ENCODE measurements around the gene THSD7B. TPM values are rescaled to one million over a fixed set of nuclear protein-coding genes. Genes with fewer than 3 reads are reported as not detected.

THSD7B gene
- total RNA-seq, 1 donor from 2014 or later = 0.14 TPM

GRCh38 chr2:137115795-137116089 lies 350.4 kb downstream of the THSD7B start:
- no peak for TF ChIP-seq CTCF (IDR thresholded peaks at IDR 0.05)
- no peaks in the 10 kb centered on the region for H3K36me3 ChIP-seq
- no peak overlapping the region for H3K27ac ChIP-seq
- no peaks in the 10 kb centered on the region for H3K4me1 ChIP-seq
- no peak overlapping the region for H3K4me3 ChIP-seq
- no peaks in the 10 kb centered on the region for H3K27me3 ChIP-seq
- H3K9me3 ChIP-seq = no peaks in the 10 kb centered on the region
- intact Hi-C loops (cut with DNase I) = no loop called here
- ATAC-seq = no peak
- no peak for DNase-seq

GRCh38 chr2:137117385-137117784 lies 352.0 kb downstream of the THSD7B start:
- H3K4me1 ChIP-seq = no peaks in the 10 kb centered on the region
- H3K9me3 ChIP-seq = no peaks in the 10 kb centered on the region
- no peaks in the 10 kb centered on the region for H3K27me3 ChIP-seq
- DNase-seq (no peak), ATAC-seq (no peak)
- intact Hi-C loops (cut with DNase I) = no loop called here
- H3K4me3 ChIP-seq = no peak overlapping the region
- no peaks in the 10 kb centered on the region for H3K36me3 ChIP-seq
- no peak for TF ChIP-seq CTCF (IDR thresholded peaks at IDR 0.05)
- no peak overlapping the region for H3K27ac ChIP-seq

- Histone ChIP-seq H3K27me3 (no peaks in the 10 kb centered on the region), H3K27ac (no peak overlapping the region), H3K4me3 (no peak overlapping the region), H3K9me3 (no peaks in the 10 kb centered on the region), H3K36me3 (no peaks in the 10 kb centered on the region), H3K4me1 (no peaks in the 10 kb centered on the region)
- DNase-seq = no peak
- intact Hi-C loops (cut with DNase I) = no loop called here
- no peak for ATAC-seq
- TF ChIP-seq CTCF (IDR thresholded peaks at IDR 0.05) = no peak
These were observed 352.8 kb downstream of the THSD7B start for GRCh38 chr2:137118140-137118539.

GRCh38 chr2:137123226-137123625 lies 357.9 kb downstream of the THSD7B start:
- H3K4me1 ChIP-seq = no peaks in the 10 kb centered on the region
- no peaks in the 10 kb centered on the region for H3K9me3 ChIP-seq
- no peak for DNase-seq
- intact Hi-C loops (cut with DNase I) = no loop called here
- H3K36me3 ChIP-seq = no peaks in the 10 kb centered on the region
- no peak for ATAC-seq
- no peak overlapping the region for H3K4me3 ChIP-seq
- H3K27ac ChIP-seq = no peak overlapping the region
- no peaks in the 10 kb centered on the region for H3K27me3 ChIP-seq
- TF ChIP-seq CTCF (IDR thresholded peaks at IDR 0.05) = no peak

GRCh38 chr2:137133225-137133624 lies 367.9 kb downstream of the THSD7B start:
- no peaks in the 10 kb centered on the region for H3K9me3 ChIP-seq
- DNase-seq (no peak), ATAC-seq (no peak)
- no peak overlapping the region for H3K4me3 ChIP-seq
- no peaks in the 10 kb centered on the region for H3K27me3 ChIP-seq
- TF ChIP-seq CTCF (IDR thresholded peaks at IDR 0.05) = no peak
- intact Hi-C loops (cut with DNase I) = no loop called here
- no peaks in the 10 kb centered on the region for H3K36me3 ChIP-seq
- no peaks in the 10 kb centered on the region for H3K4me1 ChIP-seq
- H3K27ac ChIP-seq = no peak overlapping the region

- DNase-seq = no peak
- intact Hi-C loops (cut with DNase I) = no loop called here
- H3K4me3 ChIP-seq = no peak overlapping the region
- H3K27me3 ChIP-seq = no peaks in the 10 kb centered on the region
- no peak for ATAC-seq
- no peak overlapping the region for H3K27ac ChIP-seq
- H3K36me3 ChIP-seq = no peaks in the 10 kb centered on the region
- TF ChIP-seq CTCF (IDR thresholded peaks at IDR 0.05) = no peak
- H3K9me3 ChIP-seq = no peaks in the 10 kb centered on the region
- H3K4me1 ChIP-seq = no peaks in the 10 kb centered on the region
These were observed 372.9 kb downstream of the THSD7B start for GRCh38 chr2:137138263-137138662.

Measured in upper lobe of right lung (tissue), 1 donor.